Measurements from ENCODE around the gene CD27.

GRCh38 chr12:6440391-6440790 is 4.4 kb upstream of the CD27 start:
- no peak for TF ChIP-seq EZH2 (IDR thresholded peaks at IDR 0.05; ENCODE audit: borderline replicate concordance, low read depth, low read length)
- no peak for TF ChIP-seq NR3C1 (CRISPR knock-in tag; IDR thresholded peaks at IDR 0.05)
- TF ChIP-seq TCF7 (IDR thresholded peaks at IDR 0.05; ENCODE audit: borderline replicate concordance) = no peak
- TF ChIP-seq USF2 (CRISPR knock-in tag; IDR thresholded peaks at IDR 0.05) = no peak
- TF ChIP-seq TRIM25 (IDR thresholded peaks at IDR 0.05; ENCODE audit: borderline replicate concordance) = no peak
- TF ChIP-seq KAT8 (IDR thresholded peaks at IDR 0.05; ENCODE audit: low read depth) = no peak
- TF ChIP-seq NR1H2 (CRISPR knock-in tag; IDR thresholded peaks at IDR 0.05) = no peak
- no peak for TF ChIP-seq ETV5 (CRISPR knock-in tag; IDR thresholded peaks at IDR 0.05; ENCODE audit: low read depth)
- no peak for TF ChIP-seq USF1 (CRISPR knock-in tag; IDR thresholded peaks at IDR 0.05)

Measured in K562 (cell line).